ENCODE data around the gene SCIMP. TPM values are rescaled to one million over a fixed set of nuclear protein-coding genes. Genes with fewer than 3 reads are reported as not detected.

SCIMP gene
- total and polyA plus RNA-seq, 9 of the 15 experiments (the other 6 are each of a cell fraction or from before 2014, with no cell fraction given), result 0.01 to 0.11 (median 0.04) TPM; not detected in 6

- Histone ChIP-seq H2AFZ (ENCODE audit: low read depth, low read length) (no peak overlapping the region), H3K27ac (ENCODE audit: extremely low read depth, low read depth, low read length) (no peak overlapping the region), H3K4me3 (no peak overlapping the region), H4K20me1 (replicated peaks; ENCODE audit: control insufficient read depth, insufficient read depth, low read length) (no peaks in the 10 kb centered on the region), H3K4me1 (replicated peaks in 1 of 2; ENCODE audit: control insufficient read depth in 2 of 2, insufficient read depth in 2 of 2, low read length in 2 of 2) (no peaks in the 10 kb centered on the region), H3K4me2 (ENCODE audit: insufficient read depth, low read length) (no peak overlapping the region), H3K9ac (ENCODE audit: insufficient read depth in 1 of 2, low read depth in 2 of 2, low read length in 2 of 2) (no peak overlapping the region), H3K9me1 (ENCODE audit: control insufficient read depth, insufficient read depth, low read length) (no peaks in the 10 kb centered on the region), H3K79me2 (ENCODE audit: control insufficient read depth, insufficient read depth, low read length) (no peaks in the 10 kb centered on the region), H3K9me3 (replicated peaks; ENCODE audit: control insufficient read depth, insufficient read depth, low read depth, low read length) (no peaks in the 10 kb centered on the region), H3K36me3 (ENCODE audit: control insufficient read depth, insufficient read depth, low read length) (no peaks in the 10 kb centered on the region), H3K27me3 (ENCODE audit: control insufficient read depth in 2 of 2, insufficient read depth in 2 of 2, low read length in 2 of 2) (no peaks in the 10 kb centered on the region)
- FAIRE-seq (no peak), DNase-seq (ENCODE audit: extremely low read depth in 1 of 4, low spot score in 3 of 4) (no peak), ATAC-seq (no peak)
- 18% methylated on average over 3 of the region's 3 CpGs for WGBS (ENCODE audit: insufficient coverage, low coverage, missing lambda C conversion rate)
- intact Hi-C loops (cut with micrococcal nuclease) (no loop called here), in situ Hi-C loops (cut with MboI) (no loop called here)
- 0 out of 2 replicates have a peak, but pooled peaks have one; percentile 8 for TF ChIP-seq SPI1 (IDR thresholded peaks at IDR 0.05; ENCODE audit: borderline replicate concordance, low read depth, low read length)
- TF ChIP-seq USF2 (CRISPR knock-in tag; IDR thresholded peaks at IDR 0.05), result no peak
- BruUV-seq (replicated peaks), result no TSS peak
- ChIA-PET CTCF (ENCODE audit: low intra/inter-chr PET ratio) (no interaction called here), POLR2A (no interaction called here)
Observed at GRCh38 chr17:5264893-5265292, 30.2 kb upstream of the SCIMP start.

- H3K4me2 ChIP-seq (ENCODE audit: insufficient read depth, low read length), result no peak overlapping the region
- no TSS peak for BruUV-seq (replicated peaks)
- FAIRE-seq, result no peak
- WGBS (ENCODE audit: insufficient coverage, low coverage, missing lambda C conversion rate), result 33% methylated on average over 5 of the region's 6 CpGs
- ATAC-seq, result no peak
- H4K20me1 ChIP-seq (replicated peaks; ENCODE audit: control insufficient read depth, insufficient read depth, low read length), result no peaks in the 10 kb centered on the region
- no peak overlapping the region for H3K27ac ChIP-seq (ENCODE audit: extremely low read depth, low read depth, low read length)
- ChIA-PET POLR2A (interaction anchor here (0.7 kb wide), 1 partner anchor 19 kb away, joined by 4 read pairs; the partner anchor contains the start of gene RABEP1), CTCF (ENCODE audit: low intra/inter-chr PET ratio) (no interaction called here)
- H3K36me3 ChIP-seq (ENCODE audit: control insufficient read depth, insufficient read depth, low read length), result no peaks in the 10 kb centered on the region
- in situ Hi-C loops (cut with MboI) (no loop called here), intact Hi-C loops (cut with micrococcal nuclease) (no loop called here)
- DNase-seq (ENCODE audit: extremely low read depth in 1 of 4, low spot score in 3 of 4), result no peak
- no peak overlapping the region for H3K9ac ChIP-seq (ENCODE audit: insufficient read depth in 1 of 2, low read depth in 2 of 2, low read length in 2 of 2)
- H3K9me3 ChIP-seq (replicated peaks; ENCODE audit: control insufficient read depth, insufficient read depth, low read depth, low read length), result no peaks in the 10 kb centered on the region
- H3K4me3 ChIP-seq, result no peak overlapping the region
- no peaks in the 10 kb centered on the region for H3K79me2 ChIP-seq (ENCODE audit: control insufficient read depth, insufficient read depth, low read length)
- TF ChIP-seq ATF4 (CRISPR knock-in tag; IDR thresholded peaks at IDR 0.05) (no peak), KDM1A (IDR thresholded peaks at IDR 0.05) (peak; percentile 19 to 46; a peak in 1 of 4 replicates)
- H2AFZ ChIP-seq (ENCODE audit: low read depth, low read length), result no peak overlapping the region
- no peaks in the 10 kb centered on the region for H3K4me1 ChIP-seq (replicated peaks in 1 of 2; ENCODE audit: control insufficient read depth in 2 of 2, insufficient read depth in 2 of 2, low read length in 2 of 2)
- no peaks in the 10 kb centered on the region for H3K27me3 ChIP-seq (ENCODE audit: control insufficient read depth in 2 of 2, insufficient read depth in 2 of 2, low read length in 2 of 2)
- H3K9me1 ChIP-seq (ENCODE audit: control insufficient read depth, insufficient read depth, low read length), result no peaks in the 10 kb centered on the region
Observed at GRCh38 chr17:5263441-5263840, 28.8 kb upstream of the SCIMP start.
